HL-60 (cell line): ENCODE measurements around the gene ZNF613.
"Not testable (repeated sequence)": the region's sequence is repeated elsewhere in the genome, so short reads cannot be mapped to it uniquely, and the experiment has no call there.

ENCODE experiments used
- DNase-seq, 2 experiments: peaks; one replicate each; pipeline ENCODE4 v3.0.0-alpha.2; 2010 to 2020; ENCODE audit warnings: low read depth in 1 of 2, low spot score in 1 of 2
- H3K27ac ChIP-seq: fragments of 250-450 bp; sonication (Bioruptor Pico); replicated peaks from 2 replicates; pipeline ENCODE4 v1.5.1; 2020; ENCODE audit warnings: mild to moderate bottlenecking, moderate library complexity
- H3K27me3 ChIP-seq: fragments of 250-450 bp; sonication (Bioruptor Pico); 2 replicates; pipeline ENCODE4 v1.5.1; 2021; ENCODE audit warnings: mild to moderate bottlenecking, moderate library complexity; ENCODE audit not compliant: insufficient read depth, poor library complexity, severe bottlenecking
- H3K4me3 ChIP-seq: replicated peaks from 2 replicates; pipeline ENCODE4 v1.5.1; 2011; ENCODE audit warnings: mild to moderate bottlenecking, control low read depth, low read length; ENCODE audit not compliant: insufficient read depth
- CTCF ChIP-seq: IDR thresholded peaks from one replicate; pipeline ENCODE4 v1.5.1; 2011; ENCODE audit warnings: low read length, control low read depth, inconsistent platforms; ENCODE audit not compliant: insufficient read depth
- GABPA ChIP-seq: IDR thresholded peaks from 2 replicates; pipeline ENCODE4 v1.6.1; 2012; ENCODE audit warnings: low read depth
- POLR2AphosphoS5 ChIP-seq: IDR thresholded peaks from 2 replicates; pipeline ENCODE4 v1.6.1; 2012; ENCODE audit warnings: low read depth
- REST ChIP-seq: IDR thresholded peaks from 2 replicates; pipeline ENCODE4 v1.6.1; 2012; ENCODE audit warnings: low read depth; ENCODE audit not compliant: insufficient replicate concordance
- SPI1 ChIP-seq: IDR thresholded peaks from 2 replicates; pipeline ENCODE4 v1.6.1; 2012; ENCODE audit warnings: low read depth, mild to moderate bottlenecking, borderline replicate concordance

Gene ZNF613

DNA sequence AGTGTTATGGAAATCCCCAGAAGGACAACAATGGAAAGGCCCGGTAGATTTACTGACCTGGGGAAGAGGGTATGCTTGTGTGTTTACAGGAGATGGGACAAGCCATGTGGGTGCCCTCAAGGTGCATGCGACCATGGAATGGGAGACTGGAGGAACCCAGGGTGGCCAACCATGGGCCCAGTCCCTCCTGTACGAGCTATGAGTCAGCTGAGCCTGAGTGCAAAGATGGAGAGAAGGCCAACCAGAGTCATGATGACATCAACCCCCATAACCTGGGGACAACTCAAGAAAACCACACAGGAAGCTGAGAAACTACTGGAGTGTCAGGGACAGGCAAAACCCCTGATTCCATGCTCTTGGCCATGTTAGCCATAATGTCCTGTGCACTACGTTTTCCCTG lies 51.6 kb downstream of the ZNF613 start:
- no peak overlapping the region for H3K4me3 ChIP-seq
- no peak overlapping the region for H3K27ac ChIP-seq
- DNase-seq, result peak in 1 of 2 experiments; percentile 13
- no peaks in the 10 kb centered on the region for H3K27me3 ChIP-seq
- TF ChIP-seq GABPA, result no peak

GRCh38 chr19:51980116-51980736 lies 53.0 kb downstream of the ZNF613 start:
- no peak overlapping the region for H3K4me3 ChIP-seq
- DNase-seq, result peak; percentile 75 to 82
- no peaks in the 10 kb centered on the region for H3K27me3 ChIP-seq
- no peak for TF ChIP-seq SPI1
- no peak for TF ChIP-seq POLR2AphosphoS5
- TF ChIP-seq REST, result no peak
- no peak for TF ChIP-seq CTCF
- H3K27ac ChIP-seq, result no peak overlapping the region

DNA sequence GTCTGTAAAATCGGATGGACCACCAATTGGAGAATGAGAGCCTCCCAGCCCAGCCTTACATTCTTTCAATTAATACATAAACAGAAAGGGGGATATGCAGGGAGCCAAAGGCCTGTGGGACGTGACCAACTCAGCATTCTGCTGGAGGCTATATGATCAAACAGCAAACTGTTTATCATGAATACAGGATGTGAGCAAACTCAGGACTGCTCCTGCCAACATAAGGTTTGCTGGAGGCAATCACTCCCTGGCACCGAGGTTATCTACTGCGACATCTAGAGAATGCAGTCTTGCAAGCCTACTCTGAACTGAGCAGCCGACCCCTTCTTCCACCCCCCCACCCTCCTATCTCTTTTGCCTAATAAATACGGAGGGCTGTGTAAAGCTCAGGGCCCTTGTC lies 53.7 kb downstream of the ZNF613 start:
- not testable (repeated sequence) for H3K27ac ChIP-seq, H3K4me3 ChIP-seq, H3K27me3 ChIP-seq, DNase-seq

GRCh38 chr19:51983361-51983760 lies 56.1 kb downstream of the ZNF613 start:
- no peak overlapping the region for H3K4me3 ChIP-seq
- H3K27me3 ChIP-seq, result no peaks in the 10 kb centered on the region

More at GRCh38 chr19:51983361-51983760, 56.1 kb downstream of the ZNF613 start:
- no peak overlapping the region for H3K27ac ChIP-seq
- TF ChIP-seq POLR2AphosphoS5 (no peak), GABPA (no peak), REST (no peak), CTCF (no peak), SPI1 (no peak)
- DNase-seq, result no peak
